A673 (cell line): ENCODE data around the gene ELL2.

ENCODE experiments used
- CTCF ChIP-seq: fragments of 300-800, 200-600 bp; sonication (generic); conservative IDR thresholded peaks from 2 replicates; pipeline ENCODE4 v1.5.1; 2017; ENCODE audit warnings: low read depth, mild to moderate bottlenecking, antibody characterized with exemption, low read length, moderate library complexity, mixed read lengths
- EZH2 ChIP-seq: fragments of 200-600 bp; sonication (generic); IDR thresholded peaks from 2 replicates; pipeline ENCODE4 v1.6.1; 2017; ENCODE audit warnings: borderline replicate concordance, low read depth, mild to moderate bottlenecking, mixed read lengths, antibody characterized with exemption, low read length; ENCODE audit not compliant: poor library complexity, severe bottlenecking

- TF ChIP-seq CTCF: no peak
- TF ChIP-seq EZH2: no peak
Measured at GRCh38 chr5:95966005-95966404, 4.4 kb upstream of the ELL2 start.
